GM18502 (cell line): ENCODE results near the gene KRT38.
"Not testable (repeated sequence)": the region's sequence is repeated elsewhere in the genome, so short reads cannot be mapped to it uniquely, and the experiment has no call there.

ENCODE experiments used
- ATAC-seq: cut with Tn5 transposase; IDR thresholded peaks from one replicate; pipeline ENCODE4 v1.9.1; 2021; ENCODE audit warnings: mild to moderate bottlenecking; ENCODE audit not compliant: unreplicated experiment, poor library complexity

KRT38 gene

DNA sequence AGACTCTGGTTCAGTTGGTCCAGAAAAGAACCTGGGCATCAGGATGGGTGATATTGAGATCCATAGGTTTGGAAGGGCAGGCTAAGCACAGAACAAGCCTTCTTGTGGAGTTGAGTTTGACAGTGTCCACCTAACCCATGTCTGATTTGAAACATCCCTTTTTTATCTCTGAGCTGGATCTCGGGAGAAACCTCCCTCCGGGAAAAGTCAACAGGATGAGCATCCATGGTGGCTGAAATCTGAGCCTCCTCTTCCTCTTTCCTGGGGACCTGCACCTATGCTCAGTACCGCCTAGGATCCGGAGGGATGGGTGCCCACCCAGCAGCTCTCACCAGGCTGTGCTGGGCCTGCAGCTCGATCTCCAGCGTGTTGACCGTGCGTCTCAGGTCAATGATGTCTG lies 23.0 kb upstream of the KRT38 start:
- no peak for ATAC-seq

DNA sequence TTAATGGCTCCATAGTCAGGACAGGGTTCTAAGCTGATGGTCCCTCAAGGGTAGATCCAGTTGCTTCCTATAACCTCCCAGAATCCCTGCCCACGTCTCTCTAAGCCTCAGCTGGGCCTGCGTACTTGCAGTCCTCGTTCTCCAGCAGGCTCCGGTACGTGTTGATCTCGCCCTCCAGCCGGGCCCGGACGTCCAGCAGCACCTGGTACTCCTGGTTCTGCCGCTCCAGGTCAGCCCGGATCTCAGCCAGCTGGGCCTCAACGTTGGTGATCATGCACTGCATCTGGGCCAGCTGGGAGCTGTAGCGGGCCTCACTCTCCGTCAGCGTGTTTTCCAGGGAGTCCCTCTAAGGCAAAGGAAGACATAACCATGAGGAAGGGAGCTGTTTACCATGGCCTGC lies 21.9 kb upstream of the KRT38 start:
- no peak for ATAC-seq

DNA sequence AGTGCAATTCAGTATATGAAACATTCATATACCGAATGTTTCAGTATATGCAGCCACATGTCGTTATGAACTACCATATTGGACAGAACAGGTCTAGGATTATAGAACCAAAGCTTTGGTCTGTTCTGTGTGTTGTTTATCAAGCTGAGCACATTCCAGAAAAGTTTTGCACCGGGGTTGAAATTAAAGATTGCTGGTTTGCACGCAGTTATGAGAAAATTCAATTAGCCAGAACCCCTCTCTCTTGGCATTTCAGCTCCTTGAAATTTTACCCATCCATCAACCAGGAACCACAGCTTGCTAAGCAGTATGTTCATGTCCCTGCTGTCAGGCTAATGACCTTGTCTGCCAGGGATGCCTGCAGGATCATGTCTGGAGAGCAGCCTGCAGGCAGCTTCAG lies 16.9 kb upstream of the KRT38 start:
- no peak for ATAC-seq

DNA sequence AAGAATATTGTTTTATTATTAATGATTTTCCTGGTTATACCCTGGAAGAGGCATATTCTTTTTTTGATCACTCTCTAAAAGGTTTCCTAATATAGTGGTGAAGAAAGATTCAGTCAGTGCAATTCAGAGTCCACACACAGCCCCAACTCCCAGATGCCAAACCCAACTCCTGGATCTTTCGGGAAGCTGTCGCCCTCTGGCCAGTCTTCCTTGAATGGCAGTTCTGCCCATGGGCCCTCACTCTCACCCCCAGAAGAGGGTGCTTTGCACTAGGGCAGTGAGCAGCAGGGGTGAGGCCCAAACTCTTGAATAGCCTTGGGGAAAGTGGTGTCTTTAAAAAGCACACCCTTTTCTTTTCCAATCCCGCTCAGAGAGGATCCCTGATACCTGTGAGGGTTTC lies 15.4 kb upstream of the KRT38 start:
- no peak for ATAC-seq

DNA sequence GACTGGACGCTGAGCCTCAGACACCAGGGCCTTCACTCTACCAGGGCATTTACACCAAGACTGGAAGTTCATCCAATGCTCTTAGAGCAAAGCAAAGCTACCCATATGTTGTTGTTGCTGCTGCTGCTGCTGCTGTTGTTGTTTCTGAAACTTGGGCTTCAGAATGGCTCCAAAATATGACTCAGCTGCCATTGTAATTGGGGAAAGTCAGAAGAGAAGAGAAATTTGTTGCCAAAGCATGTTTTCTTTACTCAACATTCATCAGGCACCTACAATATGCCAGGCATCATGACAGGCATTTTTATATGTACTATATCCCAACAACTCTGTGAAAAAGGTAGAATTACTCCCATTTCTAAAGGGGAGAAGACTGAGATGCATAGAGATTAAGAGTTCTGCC lies 14.5 kb upstream of the KRT38 start:
- ATAC-seq = no peak

DNA sequence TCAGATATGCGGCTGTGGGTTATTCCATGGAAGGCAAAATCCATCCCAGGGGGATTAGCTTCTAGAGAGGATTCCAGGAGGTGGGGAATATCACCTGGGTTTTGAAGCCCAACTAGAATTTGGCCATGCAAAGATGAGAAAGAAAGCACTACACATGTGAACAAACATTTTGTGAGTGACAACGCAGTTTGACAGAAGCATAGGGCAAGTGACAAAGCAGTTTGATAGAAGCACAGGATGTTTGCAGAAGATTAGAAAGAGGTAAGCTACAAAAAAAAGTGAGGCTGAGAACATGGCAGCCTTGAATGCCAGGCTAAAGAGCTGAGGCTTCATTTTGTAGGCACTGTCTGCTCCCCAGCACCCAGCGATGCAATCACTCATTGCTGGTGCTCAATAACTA lies 12.3 kb upstream of the KRT38 start:
- ATAC-seq = no peak

DNA sequence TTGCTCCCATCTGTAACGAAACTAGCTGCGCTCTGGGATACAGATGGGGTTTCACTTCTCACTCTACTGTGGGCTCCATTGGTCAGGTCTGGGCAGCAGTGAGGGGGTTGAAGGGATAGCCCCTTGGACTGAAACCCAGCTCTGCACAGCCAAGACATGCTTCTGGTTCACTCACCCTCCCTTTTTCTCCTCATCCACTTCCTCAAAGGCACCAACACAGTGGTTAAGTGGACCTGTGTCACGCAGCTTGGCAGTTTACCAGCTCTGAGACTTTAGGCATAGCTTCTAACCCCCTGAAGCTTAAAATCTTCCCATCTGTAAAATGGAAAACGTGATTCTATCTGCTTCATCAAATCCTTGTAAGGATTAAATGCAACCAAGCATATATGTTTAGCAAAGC lies 11.5 kb upstream of the KRT38 start:
- ATAC-seq = no peak

DNA sequence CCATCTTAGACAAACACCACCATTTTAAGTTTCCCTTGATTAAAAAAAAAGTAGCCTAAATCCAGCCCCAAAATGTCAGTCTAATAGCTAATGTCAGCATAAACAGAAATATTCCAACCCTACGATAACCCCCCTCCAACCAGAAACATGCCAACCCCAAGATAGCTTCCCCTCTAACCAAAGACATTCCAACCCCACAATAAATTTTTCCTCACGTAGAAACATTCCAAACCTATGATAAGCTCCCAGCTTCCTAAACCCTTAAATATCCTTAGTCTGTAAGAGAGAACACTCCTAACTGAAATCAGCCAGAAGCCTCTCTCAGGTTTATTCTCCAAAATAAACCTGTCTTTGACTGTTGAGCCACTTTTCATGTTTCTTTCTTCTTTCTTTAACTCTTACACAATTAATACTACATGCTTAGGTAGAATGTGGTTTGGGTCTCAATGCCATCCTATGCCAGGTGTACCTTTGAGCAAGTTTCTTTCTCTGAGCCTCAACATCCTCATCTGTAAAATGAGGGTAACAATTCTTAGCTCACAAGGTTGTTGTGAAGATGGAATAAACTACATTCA lies 10.5 kb upstream of the KRT38 start:
- ATAC-seq = no peak

DNA sequence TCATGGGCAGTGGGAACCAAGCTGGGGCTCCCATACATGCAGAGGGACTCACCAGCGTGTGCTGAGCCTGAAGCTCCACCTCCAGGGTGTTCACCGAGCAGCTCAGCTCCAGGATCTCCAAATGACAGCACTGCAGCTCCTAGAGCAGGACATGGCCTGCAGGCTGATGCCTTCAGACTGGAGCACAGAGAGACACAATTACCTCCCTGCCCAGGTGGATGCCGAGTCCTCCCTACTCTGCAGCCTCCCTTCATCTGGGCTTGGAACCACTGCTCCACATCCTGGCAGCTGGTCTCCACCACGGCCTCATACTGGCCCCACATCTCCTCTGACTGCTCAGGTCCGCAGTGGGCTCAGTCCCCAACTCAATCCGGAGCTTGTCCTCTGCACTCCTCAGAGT lies 8.2 kb upstream of the KRT38 start:
- ATAC-seq = no peak

DNA sequence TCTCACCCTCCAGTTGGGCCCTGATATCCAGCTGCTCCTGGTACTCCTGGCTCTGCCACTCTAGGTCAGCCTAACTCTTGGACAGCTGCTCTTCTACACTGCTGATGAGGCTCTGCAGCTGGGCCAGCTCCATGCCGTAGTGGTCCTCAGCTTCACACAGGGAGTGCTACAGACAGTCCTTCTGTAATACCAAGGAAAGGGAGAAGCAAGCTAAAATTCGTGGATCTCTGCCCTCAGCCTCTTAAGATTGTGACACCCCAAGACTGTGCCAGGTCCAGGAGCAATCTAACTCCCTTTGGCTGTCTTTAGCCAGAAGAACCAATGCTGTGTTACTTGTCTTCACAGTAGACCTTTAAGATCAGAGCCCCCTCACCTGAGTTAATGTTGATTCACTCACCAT lies 7.7 kb upstream of the KRT38 start:
- no peak for ATAC-seq

DNA sequence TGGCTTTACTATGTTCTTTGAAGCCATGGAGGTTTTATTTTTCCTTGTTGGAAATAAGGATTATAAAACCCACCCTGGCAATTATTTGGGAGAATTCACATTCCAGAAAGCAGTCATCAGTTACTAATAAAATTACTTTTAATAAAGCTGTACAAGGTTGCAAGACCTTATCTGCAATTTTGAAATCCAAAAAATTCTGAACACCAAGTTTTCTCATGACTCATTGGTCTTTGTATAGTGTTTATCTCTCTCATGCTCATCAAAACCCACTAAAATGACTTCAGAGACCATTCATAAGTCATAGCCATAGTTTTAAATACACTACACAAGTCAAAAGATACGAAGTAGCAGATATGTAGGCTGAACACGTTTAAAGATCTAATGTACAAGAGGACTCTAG lies 6.0 kb upstream of the KRT38 start:
- ATAC-seq = no peak

DNA sequence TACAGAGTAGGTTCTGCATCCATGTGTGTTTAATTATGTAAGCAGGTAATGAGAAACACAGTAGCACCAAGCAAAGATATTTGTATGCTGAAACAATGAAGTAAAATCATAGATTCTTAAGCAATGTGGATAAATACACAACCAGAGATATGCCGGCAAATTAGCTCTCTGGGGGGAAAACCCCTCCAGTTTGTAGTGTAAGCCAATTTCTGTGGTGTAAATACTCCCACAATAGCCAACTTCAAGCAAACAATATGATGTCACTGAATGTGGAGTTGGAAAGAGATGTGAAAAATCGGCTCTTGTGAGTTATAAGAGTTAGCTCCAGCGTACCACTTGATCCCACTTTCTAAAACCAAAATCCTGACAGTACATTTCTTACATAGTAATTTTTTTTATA lies 3.9 kb upstream of the KRT38 start:
- no peak for ATAC-seq

DNA sequence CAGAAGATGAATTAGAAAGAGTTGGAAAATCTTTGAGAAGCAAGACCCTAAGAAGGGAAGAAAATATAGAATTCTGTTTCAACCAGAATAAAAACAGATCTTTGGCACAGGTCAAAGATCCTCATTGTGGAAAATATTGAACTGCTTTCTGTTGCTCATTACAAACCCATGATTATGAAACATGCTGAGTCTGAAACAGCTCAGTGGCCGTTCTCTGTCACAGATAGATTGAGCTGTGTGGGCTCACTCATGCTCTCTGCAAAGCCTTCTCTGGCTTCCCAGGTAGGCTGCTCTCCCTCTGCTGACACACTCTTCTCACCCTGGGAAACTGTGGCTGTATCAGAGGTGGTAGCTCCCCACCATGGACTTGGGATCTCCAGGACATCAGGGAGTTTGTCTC lies 3.4 kb upstream of the KRT38 start:
- ATAC-seq = no peak

DNA sequence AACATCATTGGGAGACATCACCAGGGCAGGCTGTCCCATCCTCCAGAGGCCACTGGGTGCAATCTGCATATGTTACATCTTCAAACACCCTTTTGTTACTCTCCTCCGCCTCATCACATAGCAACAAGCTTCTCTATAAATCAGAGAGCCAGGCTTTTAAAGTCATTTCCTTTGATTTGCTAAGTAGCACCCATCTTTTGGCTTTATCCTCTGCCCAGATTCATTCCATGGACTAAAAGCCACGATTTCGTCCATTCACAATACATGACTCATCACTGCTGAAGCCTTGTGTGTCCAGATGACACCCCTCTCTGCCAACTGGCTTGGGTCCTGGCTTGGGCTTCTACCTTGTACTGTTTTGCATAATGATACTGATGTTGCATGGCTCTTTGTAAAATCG lies 2.0 kb upstream of the KRT38 start:
- ATAC-seq = no peak

DNA sequence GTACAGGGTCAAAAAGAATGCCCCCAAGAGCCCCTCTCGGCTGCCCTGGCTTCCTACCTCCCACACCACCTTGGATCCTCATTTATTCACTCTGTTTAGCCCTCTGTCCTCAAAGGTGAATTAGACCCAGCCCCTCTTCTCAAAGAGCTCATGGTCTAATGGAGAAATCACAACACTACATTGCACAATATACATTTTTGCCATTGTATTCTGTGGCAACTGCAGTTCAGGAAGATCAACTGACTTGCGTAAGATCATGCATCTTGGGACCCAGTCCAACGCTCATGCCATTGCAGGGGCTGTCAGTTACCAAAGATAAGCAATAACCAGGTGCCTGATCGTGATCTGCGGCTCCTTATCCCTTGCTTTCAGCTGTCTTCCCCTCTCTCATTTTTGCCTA lies 1.4 kb downstream of the KRT38 start:
- ATAC-seq = no peak

DNA sequence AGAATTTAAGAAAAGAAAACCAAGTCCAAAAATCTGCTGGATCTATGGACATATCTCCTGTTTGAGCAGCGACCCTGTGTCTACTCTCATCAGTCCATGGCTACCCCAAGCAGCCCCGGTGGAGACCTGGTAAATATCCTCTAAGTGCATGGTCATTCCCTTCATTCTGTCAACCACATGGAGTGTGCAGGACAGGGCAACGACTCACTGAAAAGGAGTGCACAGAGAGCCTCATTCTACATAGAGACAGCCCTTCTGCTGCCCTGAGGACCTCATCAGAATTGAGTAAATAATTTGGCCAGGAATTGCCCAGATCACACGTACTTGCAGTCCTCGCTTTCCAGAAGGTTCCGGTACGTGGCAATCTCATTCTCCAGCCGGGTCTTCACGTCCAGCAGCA lies 3.0 kb downstream of the KRT38 start:
- ATAC-seq = no peak

DNA sequence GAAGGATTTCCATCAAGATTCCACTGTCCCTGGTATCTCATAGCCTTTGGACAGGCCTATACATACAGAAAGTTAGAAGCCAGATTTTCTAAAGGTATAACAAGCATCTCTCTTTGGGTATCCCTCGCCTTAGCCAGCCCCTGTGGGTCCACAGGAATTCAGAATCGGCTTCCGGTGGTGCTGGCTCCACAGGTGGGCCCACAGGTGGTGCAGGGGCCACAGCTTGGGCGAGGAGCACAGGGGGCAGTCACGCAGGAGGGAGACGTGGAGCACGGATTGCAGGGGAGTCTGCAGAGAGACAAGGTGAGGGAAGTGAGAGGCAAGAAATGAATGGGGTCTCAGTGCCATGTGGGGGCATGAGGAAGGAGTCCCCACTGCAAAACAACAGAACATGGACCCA lies 3.5 kb downstream of the KRT38 start:
- ATAC-seq = no peak

DNA sequence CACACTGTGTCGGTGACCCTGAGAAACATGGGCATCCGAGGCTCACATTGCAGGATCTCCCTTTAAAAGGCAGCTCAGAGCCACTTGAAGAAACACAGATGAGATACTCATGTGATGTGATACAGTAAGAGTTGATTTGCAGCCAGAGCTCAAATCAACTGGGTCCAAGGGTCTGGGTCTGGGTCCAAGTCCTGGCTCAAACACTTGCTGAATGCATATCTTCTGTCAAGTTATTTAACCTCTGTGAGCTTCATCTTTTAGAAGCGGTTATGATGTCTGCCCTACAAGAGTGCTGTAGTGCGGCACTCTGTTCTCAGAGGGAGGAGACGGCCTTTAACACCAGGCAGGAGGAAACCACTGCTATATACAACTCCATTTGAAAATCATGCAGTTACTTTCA lies 6.4 kb downstream of the KRT38 start:
- no peak for ATAC-seq

DNA sequence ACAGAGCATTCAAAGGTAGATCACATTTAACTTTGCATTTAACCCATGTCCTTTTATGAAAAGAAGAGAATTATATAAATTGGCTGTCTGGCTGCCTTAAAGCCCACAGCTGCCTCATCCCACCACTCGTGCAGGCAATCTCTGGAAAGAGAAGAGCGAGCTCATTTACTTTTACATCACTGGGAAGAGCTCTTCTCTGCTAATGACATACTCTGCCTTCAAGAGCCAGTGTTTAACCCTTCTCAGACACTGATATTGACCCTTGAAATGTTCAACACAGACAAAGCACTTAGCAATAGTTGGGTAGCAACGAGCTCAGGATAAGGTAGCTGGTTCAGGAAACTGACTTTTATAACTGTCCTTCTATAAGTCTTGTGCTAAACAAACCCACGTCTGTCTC lies 6.8 kb downstream of the KRT38 start:
- ATAC-seq = no peak

DNA sequence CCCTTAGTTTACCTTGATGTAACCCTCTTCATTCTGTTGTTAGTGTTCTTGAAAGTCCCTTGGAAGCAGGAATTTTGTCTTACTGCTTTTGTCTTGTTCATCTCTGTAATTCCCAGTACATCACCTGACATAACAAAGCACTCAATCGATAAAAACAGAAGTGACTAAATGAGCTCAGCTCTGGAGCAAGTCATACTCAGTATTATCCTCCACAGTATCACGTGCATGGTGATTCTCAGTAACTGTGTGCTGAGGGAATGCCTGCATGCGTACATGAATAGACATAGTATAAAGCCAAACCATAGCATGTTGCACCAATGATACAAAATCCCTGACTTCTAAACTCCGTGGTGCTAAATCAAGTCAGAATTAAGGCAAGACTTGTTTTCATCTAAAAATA lies 7.2 kb downstream of the KRT38 start:
- ATAC-seq = no peak

DNA sequence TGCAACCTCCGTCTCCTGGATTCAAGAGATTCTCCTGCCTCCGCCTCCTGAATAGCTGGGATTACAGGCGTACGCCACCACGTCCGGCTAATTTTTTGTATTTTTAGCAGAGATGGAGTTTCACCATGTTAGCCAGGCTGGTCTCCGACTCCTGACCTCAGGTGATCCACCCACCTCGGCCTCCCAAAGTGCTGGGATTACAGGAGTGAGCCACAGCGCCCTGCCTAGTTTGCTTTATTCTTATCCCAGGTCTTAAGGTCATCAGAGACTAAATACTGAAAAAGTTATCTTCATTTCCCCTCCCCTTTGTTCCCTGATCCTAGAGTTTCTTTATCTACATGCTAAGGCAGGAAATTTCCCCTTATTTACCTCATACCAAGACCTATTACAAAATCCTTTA lies 10.4 kb downstream of the KRT38 start:
- not testable (repeated sequence) for ATAC-seq

DNA sequence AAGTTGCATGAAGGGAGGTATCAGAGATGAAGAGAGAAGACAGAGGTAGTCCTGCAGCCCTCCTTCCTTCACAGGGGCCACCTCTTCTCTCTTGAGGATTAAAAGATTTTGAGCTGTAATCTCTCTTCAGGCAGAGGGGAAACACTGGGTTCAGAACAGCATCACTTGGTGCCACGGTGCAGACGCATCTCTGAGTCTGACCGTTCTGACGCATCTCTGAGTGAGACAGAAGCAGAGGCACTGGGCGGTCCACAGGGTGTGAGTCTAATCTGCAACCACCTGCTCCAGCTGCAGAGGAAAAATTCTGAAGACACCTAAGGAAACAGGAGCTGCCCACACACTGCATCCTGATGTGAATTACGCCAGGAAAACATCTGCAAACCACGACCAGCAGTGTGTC lies 11.1 kb downstream of the KRT38 start:
- ATAC-seq = no peak

DNA sequence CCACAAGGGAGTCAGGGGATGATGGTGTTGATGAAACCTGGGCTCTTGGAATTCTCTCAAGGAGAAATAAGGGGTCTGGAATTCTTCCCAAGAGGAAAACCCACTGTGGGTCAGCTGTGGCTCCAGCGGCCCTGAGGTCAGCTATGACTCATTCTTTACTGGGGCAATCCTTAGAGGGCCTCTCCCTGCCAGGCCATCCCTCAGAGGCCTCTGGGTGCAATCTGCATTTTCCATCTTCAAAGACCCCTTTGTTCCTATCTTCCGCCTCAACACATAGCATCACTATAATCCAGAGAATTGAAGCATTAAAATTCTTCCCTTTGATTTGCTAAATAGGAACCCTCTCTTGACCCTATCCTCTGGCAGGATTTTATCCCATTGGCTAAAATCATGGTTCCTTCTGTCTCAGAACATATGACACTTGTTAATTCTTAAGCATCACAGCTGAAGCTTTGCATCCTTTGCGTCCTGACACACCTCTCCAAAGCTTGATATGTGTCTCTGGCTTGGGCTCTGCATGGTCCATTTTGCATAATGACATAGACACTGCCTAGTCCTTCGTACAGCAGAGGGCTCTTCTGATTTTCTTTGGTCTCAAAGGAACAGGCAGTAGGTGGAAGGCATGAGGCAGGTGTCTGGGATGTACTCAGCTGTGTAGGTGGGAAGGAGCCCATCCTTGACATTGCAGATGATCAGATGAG lies 12.0 kb downstream of the KRT38 start:
- ATAC-seq = no peak
